ENCODE measurements around the gene ISL2. TPM values are rescaled to one million over a fixed set of nuclear protein-coding genes. Genes with fewer than 3 reads are reported as not detected.

Gene ISL2
- total and polyA plus RNA-seq, 4 donors: 0.28 to 5.3 (median 2.7) TPM

DNA sequence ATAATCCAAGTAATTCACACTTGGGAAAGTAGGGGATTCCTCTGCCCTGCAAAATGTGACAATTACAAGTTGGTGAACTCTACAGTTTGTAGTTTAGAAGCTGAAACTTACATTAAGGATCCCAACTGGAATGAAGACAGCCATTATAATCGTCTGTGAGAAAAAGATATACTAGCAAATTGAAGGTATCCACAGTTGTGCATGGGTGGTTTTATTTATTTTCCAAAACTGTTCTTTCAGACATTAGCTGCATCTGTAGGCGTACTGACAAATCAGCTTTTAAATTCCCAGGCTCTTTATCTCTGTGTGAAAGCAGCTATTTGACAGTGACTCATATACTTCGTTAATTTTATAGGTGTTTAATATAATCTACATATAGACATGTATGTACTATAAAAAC, 12.5 kb upstream of the ISL2 start:
- peak in 1 of 6 donors; percentile 10 for DNase-seq (ENCODE audit: low read depth in 4 of 6, low spot score in 6 of 6)
- no CpG with 5 or more reads among the region's 3 CpGs for WGBS (ENCODE audit: insufficient coverage)
- Histone ChIP-seq H3K9me3 (ENCODE audit: control insufficient read depth, insufficient read depth, low read length) (no peaks in the 10 kb centered on the region), H3K4me1 (ENCODE audit: control insufficient read depth, insufficient read depth, low read length) (no peaks in the 10 kb centered on the region), H3K36me3 (ENCODE audit: control insufficient read depth, insufficient read depth, low read length) (no peaks in the 10 kb centered on the region), H3K4me3 (ENCODE audit: low read depth, low read length) (no peak overlapping the region), H3K27ac (ENCODE audit: low read depth, low read length) (no peak overlapping the region), H3K27me3 (ENCODE audit: control insufficient read depth, insufficient read depth, low read length) (peaks cover 17% of the 10 kb centered on the region)

DNA sequence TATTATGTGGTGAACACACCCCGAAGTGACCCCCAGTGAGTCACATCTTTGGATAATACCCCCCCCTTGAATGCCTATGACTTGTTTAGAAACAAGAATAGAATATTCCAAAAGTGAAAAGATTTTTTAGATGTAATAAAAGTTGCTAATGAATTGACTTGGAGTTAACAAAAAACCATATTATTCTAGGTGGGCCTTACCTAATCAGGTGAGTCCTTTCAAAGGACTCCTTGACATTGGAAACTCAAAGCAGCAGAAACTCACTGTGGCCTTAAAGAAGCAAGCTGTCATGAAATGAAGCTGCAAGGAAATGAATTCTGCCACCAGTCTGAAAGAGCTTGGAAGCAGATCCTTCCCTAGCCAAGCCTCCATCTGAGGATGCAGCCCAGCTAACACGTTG, 10.9 kb upstream of the ISL2 start:
- no peak overlapping the region for H3K4me3 ChIP-seq (ENCODE audit: low read depth, low read length)
- H3K4me1 ChIP-seq (ENCODE audit: control insufficient read depth, insufficient read depth, low read length): no peaks in the 10 kb centered on the region
- H3K9me3 ChIP-seq (ENCODE audit: control insufficient read depth, insufficient read depth, low read length): no peaks in the 10 kb centered on the region
- DNase-seq (ENCODE audit: low read depth in 4 of 6, low spot score in 6 of 6): no peak
- H3K27me3 ChIP-seq (ENCODE audit: control insufficient read depth, insufficient read depth, low read length): peaks cover 22% of the 10 kb centered on the region
- H3K27ac ChIP-seq (ENCODE audit: low read depth, low read length): no peak overlapping the region
- no CpG with 5 or more reads among the region's 2 CpGs for WGBS (ENCODE audit: insufficient coverage)
- no peaks in the 10 kb centered on the region for H3K36me3 ChIP-seq (ENCODE audit: control insufficient read depth, insufficient read depth, low read length)

DNA sequence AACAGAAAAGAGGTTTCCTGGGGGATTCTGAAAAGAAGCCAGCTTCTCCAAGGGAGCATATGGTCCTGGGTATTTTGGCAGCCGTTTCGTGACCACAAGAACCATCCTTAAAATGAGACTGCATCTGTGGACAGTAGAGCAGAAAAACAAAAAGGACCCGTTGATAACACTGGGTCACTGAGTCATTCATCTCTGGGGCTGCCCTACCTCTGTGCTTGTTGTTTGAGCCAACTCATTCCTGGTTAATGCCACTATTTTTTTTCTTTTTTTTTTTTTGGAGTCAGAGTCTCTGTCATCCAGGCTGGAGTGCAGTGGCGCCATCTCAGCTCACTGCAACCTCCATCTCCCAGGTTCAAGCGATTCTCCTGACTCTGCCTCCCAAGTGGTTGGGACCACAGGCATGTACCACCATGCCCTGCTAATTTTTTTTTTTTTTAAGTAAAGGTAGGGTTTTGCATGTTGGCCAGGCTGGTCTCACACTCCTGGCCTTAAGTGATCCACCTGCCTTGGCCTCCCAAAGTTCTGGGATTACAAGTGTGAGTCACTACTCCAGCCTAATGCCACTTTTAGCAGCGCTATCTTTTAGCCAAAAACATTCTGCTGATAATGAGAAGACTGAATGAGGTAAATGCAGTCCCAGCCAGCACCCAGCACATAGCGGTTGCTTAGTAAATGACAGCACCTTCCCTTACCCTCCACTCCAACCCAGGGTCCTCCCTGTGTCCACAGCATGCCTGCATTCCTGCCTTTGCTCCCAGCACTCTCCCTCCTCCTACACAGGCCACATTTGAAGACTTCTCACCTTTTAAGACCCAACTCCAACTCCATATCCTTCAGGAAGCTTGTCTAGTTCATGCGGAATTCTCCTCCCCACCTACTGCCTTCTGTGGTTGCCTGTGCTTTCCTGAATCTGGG, 9.1 kb upstream of the ISL2 start:
- H3K9me3 ChIP-seq (ENCODE audit: control insufficient read depth, insufficient read depth, low read length): no peaks in the 10 kb centered on the region
- peak in 2 of 6 donors; percentile 25 to 29 for DNase-seq (ENCODE audit: low read depth in 4 of 6, low spot score in 6 of 6)
- no peaks in the 10 kb centered on the region for H3K36me3 ChIP-seq (ENCODE audit: control insufficient read depth, insufficient read depth, low read length)
- no peaks in the 10 kb centered on the region for H3K4me1 ChIP-seq (ENCODE audit: control insufficient read depth, insufficient read depth, low read length)
- peaks cover 21% of the 10 kb centered on the region for H3K27me3 ChIP-seq (ENCODE audit: control insufficient read depth, insufficient read depth, low read length)
- no peak overlapping the region for H3K4me3 ChIP-seq (ENCODE audit: low read depth, low read length)
- WGBS (ENCODE audit: insufficient coverage): 48% methylated on average over 5 of the region's 8 CpGs
- no peak overlapping the region for H3K27ac ChIP-seq (ENCODE audit: low read depth, low read length)

DNA sequence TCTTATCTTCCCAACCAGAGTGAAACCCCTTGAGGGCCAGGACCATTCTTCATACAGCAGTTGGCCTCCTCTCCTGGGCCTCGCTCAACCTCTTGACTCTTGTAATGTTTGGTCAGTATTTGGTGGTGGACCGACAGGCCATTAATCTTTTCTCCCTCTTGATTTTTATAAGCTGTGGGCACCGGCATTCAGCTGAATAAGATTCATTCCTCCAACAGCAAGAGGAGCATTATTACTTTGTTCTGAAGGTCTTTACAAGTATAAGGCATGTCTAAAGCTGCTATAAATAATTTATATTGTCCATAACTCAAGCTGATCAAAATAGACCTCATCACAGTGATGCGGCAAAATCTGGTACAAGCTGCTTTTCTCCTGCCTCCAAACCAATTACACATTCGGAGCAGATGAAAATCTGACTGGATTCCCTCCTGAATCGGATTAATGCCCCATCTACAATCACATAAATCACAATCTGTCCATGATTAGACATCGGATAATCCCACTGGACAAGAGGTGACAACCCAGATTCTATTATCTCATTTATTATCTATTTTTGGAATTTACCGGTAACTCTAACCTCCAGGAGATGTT, 8.4 kb upstream of the ISL2 start:
- H3K36me3 ChIP-seq (ENCODE audit: control insufficient read depth, insufficient read depth, low read length): no peaks in the 10 kb centered on the region
- H3K27me3 ChIP-seq (ENCODE audit: control insufficient read depth, insufficient read depth, low read length): peaks cover 29% of the 10 kb centered on the region
- H3K27ac ChIP-seq (ENCODE audit: low read depth, low read length): no peak overlapping the region
- no peaks in the 10 kb centered on the region for H3K4me1 ChIP-seq (ENCODE audit: control insufficient read depth, insufficient read depth, low read length)
- no peaks in the 10 kb centered on the region for H3K9me3 ChIP-seq (ENCODE audit: control insufficient read depth, insufficient read depth, low read length)
- 96% methylated on average over 3 of the region's 8 CpGs for WGBS (ENCODE audit: insufficient coverage)
- no peak overlapping the region for H3K4me3 ChIP-seq (ENCODE audit: low read depth, low read length)
- DNase-seq (ENCODE audit: low read depth in 4 of 6, low spot score in 6 of 6): no peak

DNA sequence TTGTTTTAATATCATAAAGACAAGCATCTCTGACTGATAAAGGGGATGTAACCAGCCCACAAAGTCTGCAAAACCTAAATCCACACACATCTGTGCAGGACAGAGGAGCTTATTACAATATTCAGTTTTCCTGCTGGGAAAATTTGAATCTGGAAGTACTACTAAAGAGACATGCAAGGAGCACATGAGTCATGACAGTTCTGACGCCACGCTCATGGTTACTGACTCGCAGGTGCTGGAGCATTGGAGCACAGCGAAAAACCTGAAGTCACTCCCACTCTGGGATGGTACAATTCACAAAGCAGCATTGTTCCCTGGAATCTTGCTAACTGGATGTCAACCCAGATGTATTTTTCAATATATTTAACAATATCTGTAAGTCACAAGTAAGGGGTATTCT, 7.6 kb upstream of the ISL2 start:
- no peak for DNase-seq (ENCODE audit: low read depth in 4 of 6, low spot score in 6 of 6)
- H3K4me1 ChIP-seq (ENCODE audit: control insufficient read depth, insufficient read depth, low read length): no peaks in the 10 kb centered on the region
- 100% methylated on average over 3 of the region's 4 CpGs for WGBS (ENCODE audit: insufficient coverage)
- no peak overlapping the region for H3K27ac ChIP-seq (ENCODE audit: low read depth, low read length)
- H3K36me3 ChIP-seq (ENCODE audit: control insufficient read depth, insufficient read depth, low read length): no peaks in the 10 kb centered on the region
- H3K27me3 ChIP-seq (ENCODE audit: control insufficient read depth, insufficient read depth, low read length): peaks cover 32% of the 10 kb centered on the region
- H3K4me3 ChIP-seq (ENCODE audit: low read depth, low read length): no peak overlapping the region
- no peaks in the 10 kb centered on the region for H3K9me3 ChIP-seq (ENCODE audit: control insufficient read depth, insufficient read depth, low read length)

DNA sequence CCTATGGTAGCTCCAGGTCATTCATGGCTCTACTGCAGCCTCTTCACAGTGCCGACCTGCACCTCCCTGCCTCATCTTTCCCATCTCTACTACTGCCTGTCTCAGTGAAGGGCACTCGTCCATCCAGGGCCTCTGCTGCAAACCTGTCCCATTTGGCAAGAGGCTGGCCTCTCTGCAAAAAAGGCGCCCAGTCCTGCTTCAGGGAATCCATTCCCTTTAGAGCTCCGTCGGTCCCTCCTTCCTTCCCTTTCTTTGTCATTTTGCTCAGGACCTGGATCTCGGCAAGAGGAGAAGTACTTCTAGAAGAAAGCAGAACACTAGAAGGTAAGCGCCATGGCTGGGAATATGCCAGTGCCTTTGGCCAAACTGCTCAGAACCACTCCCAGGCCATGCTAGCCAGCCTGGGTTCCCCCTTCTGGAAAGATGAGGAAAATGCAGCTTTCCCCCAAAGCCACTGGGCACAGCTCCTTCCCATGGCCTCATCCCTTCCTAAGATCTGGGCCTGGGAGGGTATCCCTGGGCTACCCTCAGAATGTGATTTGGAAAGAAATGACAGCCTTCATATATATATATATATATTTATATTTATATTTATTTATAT, 6.4 kb upstream of the ISL2 start:
- DNase-seq (ENCODE audit: low read depth in 4 of 6, low spot score in 6 of 6): peak in 2 of 6 donors; percentile 51 to 60
- Histone ChIP-seq H3K9me3 (ENCODE audit: control insufficient read depth, insufficient read depth, low read length) (no peaks in the 10 kb centered on the region), H3K27ac (ENCODE audit: low read depth, low read length) (no peak overlapping the region), H3K36me3 (ENCODE audit: control insufficient read depth, insufficient read depth, low read length) (no peaks in the 10 kb centered on the region), H3K27me3 (ENCODE audit: control insufficient read depth, insufficient read depth, low read length) (peaks cover 40% of the 10 kb centered on the region), H3K4me1 (ENCODE audit: control insufficient read depth, insufficient read depth, low read length) (peaks cover 4% of the 10 kb centered on the region), H3K4me3 (ENCODE audit: low read depth, low read length) (no peak overlapping the region)
- 89% methylated on average over 4 of the region's 7 CpGs for WGBS (ENCODE audit: insufficient coverage)

DNA sequence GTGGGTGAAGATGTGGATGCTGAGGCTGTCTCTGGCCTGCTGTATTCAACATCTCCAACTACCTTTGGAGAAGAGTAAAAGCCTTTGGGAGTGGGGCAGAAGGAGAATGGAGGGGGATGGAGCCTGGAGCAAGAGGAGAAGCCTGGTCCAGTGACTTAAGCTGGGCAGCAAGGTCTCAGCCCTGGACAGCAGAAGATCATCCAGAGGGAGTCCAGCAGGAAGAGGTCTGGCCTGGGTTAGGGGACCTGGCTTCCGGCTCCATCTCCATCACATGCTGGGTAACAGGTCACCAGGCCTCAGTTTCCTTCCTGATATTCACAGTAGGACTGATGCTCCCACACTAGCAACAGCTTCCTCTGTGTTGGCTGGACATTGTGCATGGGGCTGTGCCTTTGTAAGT, 3.8 kb upstream of the ISL2 start:
- Histone ChIP-seq H3K9me3 (ENCODE audit: control insufficient read depth, insufficient read depth, low read length) (no peaks in the 10 kb centered on the region), H3K27ac (ENCODE audit: low read depth, low read length) (no peak overlapping the region), H3K4me1 (ENCODE audit: control insufficient read depth, insufficient read depth, low read length) (peaks cover 27% of the 10 kb centered on the region), H3K4me3 (ENCODE audit: low read depth, low read length) (no peak overlapping the region), H3K36me3 (ENCODE audit: control insufficient read depth, insufficient read depth, low read length) (no peaks in the 10 kb centered on the region), H3K27me3 (ENCODE audit: control insufficient read depth, insufficient read depth, low read length) (peaks cover 63% of the 10 kb centered on the region)
- 86% methylated on average over 1 of the region's 1 CpG for WGBS (ENCODE audit: insufficient coverage)
- DNase-seq (ENCODE audit: low read depth in 4 of 6, low spot score in 6 of 6): no peak

DNA sequence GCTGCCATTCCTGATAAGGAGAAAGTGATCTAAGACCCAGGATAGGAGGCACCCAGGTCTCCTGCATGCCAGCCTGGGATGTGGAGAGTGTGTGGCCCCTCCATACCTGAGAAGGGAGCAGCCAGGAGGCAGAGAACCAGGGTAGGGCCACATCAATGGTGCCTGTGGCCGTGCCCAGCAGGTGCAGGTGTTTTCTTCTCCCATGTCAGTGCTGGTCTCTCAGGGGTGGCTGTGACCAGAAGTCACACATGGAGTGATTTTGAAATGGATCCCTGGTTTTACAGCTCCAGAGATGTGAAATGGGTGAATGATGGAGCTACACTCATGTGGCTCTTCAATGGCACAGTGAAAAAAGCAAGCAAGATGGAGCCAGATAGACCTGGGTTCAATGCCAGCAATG, 3.3 kb upstream of the ISL2 start:
- Histone ChIP-seq H3K36me3 (ENCODE audit: control insufficient read depth, insufficient read depth, low read length) (no peaks in the 10 kb centered on the region), H3K9me3 (ENCODE audit: control insufficient read depth, insufficient read depth, low read length) (no peaks in the 10 kb centered on the region), H3K27ac (ENCODE audit: low read depth, low read length) (no peak overlapping the region), H3K4me1 (ENCODE audit: control insufficient read depth, insufficient read depth, low read length) (peaks cover 31% of the 10 kb centered on the region), H3K4me3 (ENCODE audit: low read depth, low read length) (no peak overlapping the region), H3K27me3 (ENCODE audit: control insufficient read depth, insufficient read depth, low read length) (peaks cover 65% of the 10 kb centered on the region)
- 83% methylated on average over 1 of the region's 1 CpG for WGBS (ENCODE audit: insufficient coverage)
- no peak for DNase-seq (ENCODE audit: low read depth in 4 of 6, low spot score in 6 of 6)

DNA sequence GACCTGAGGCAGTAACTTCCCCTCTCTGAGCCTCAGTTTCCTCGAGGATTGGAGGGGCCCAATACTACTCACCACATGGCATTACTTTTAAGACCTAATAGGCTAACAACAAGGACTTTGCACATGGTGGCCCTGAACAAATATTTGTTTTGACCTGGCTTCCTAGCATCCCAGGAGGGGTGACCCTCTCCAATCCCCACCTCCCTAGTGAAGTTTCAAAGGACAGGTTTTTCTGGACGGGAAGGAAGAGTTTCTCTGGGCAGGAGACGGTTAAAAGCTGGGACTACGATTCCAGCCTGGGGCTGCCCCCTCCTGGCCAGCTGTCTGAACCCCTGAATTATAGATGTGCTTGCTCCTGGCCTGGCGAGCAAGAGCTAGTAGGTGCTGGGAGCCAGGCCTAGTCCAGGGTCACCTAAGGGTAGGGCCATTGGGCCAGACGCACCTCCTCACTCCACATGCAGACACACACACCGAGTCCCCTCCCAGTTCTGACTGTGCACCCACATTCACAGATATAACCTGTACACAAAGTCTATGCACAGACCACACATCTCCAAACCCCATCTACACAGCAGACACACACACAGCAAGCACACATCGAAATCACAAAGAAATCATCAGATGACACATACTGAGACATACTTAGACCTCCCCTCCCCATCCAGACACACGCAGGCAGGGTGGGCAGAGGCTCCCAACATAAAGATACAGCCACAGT, 2.7 kb upstream of the ISL2 start:
- no peak overlapping the region for H3K27ac ChIP-seq (ENCODE audit: low read depth, low read length)
- H3K4me1 ChIP-seq (ENCODE audit: control insufficient read depth, insufficient read depth, low read length): peaks cover 33% of the 10 kb centered on the region
- no peaks in the 10 kb centered on the region for H3K9me3 ChIP-seq (ENCODE audit: control insufficient read depth, insufficient read depth, low read length)
- WGBS (ENCODE audit: insufficient coverage): 46% methylated on average over 9 of the region's 9 CpGs
- no peaks in the 10 kb centered on the region for H3K36me3 ChIP-seq (ENCODE audit: control insufficient read depth, insufficient read depth, low read length)
- DNase-seq (ENCODE audit: low read depth in 4 of 6, low spot score in 6 of 6): no peak
- no peak overlapping the region for H3K4me3 ChIP-seq (ENCODE audit: low read depth, low read length)
- H3K27me3 ChIP-seq (ENCODE audit: control insufficient read depth, insufficient read depth, low read length): peaks cover 71% of the 10 kb centered on the region

All from spinal cord (tissue), 10 donors.